MM.1S (cell line): Measurements from ENCODE around the gene KCNMB2.

Source experiments
- EZH2 ChIP-seq: fragments of 300-600 bp; sonication (generic); optimal IDR thresholded peaks from 2 replicates; pipeline ENCODE3; 2017; ENCODE audit warnings: low read depth, mild to moderate bottlenecking, antibody characterized with exemption, low read length, mixed read lengths
- TF ChIP-seq, protein P1 (sequence below): fragments of 300-600 bp; sonication (generic); IDR thresholded peaks from 2 replicates; pipeline ENCODE4 v1.5.1; 2016; ENCODE audit warnings: antibody characterized with exemption, low read length, mixed read lengths

GRCh38 chr3:178718995-178719635 lies 182.9 kb downstream of the KCNMB2 start:
- TF ChIP-seq, protein P1, sequence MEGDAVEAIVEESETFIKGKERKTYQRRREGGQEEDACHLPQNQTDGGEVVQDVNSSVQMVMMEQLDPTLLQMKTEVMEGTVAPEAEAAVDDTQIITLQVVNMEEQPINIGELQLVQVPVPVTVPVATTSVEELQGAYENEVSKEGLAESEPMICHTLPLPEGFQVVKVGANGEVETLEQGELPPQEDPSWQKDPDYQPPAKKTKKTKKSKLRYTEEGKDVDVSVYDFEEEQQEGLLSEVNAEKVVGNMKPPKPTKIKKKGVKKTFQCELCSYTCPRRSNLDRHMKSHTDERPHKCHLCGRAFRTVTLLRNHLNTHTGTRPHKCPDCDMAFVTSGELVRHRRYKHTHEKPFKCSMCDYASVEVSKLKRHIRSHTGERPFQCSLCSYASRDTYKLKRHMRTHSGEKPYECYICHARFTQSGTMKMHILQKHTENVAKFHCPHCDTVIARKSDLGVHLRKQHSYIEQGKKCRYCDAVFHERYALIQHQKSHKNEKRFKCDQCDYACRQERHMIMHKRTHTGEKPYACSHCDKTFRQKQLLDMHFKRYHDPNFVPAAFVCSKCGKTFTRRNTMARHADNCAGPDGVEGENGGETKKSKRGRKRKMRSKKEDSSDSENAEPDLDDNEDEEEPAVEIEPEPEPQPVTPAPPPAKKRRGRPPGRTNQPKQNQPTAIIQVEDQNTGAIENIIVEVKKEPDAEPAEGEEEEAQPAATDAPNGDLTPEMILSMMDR: no peak
- no peak for TF ChIP-seq EZH2
